Measurements from ENCODE around the gene CES3. TPM values are rescaled to one million over a fixed set of nuclear protein-coding genes. Genes with fewer than 3 reads are reported as not detected.

CES3 gene
- total and polyA plus RNA-seq, 9 of the 15 experiments (the other 6 are each of a cell fraction or from before 2014, with no cell fraction given): 0.06 to 2.2 (median 0.68) TPM

GRCh38 chr16:66926171-66926947, 34.7 kb upstream of the CES3 start:
- intact Hi-C loops (cut with micrococcal nuclease): loop anchor here (5.0 kb wide), 1 partner anchor 519 kb away; no protein-coding TSS in a partner anchor
- no TSS peak for BruUV-seq (replicated peaks)

GRCh38 chr16:66926961-66927436, 34.1 kb upstream of the CES3 start:
- FAIRE-seq (no peak), DNase-seq (ENCODE audit: extremely low read depth in 1 of 4, low spot score in 3 of 4) (no peak), ATAC-seq (no peak)
- 11% methylated on average over 3 of the region's 3 CpGs for WGBS (ENCODE audit: insufficient coverage, low coverage, missing lambda C conversion rate)
- in situ Hi-C loops (cut with MboI) (no loop called here), intact Hi-C loops (cut with micrococcal nuclease) (loop anchor here (5.0 kb wide), 1 partner anchor 520 kb away; no protein-coding TSS in a partner anchor)
- Histone ChIP-seq H4K20me1 (replicated peaks; ENCODE audit: control insufficient read depth, insufficient read depth, low read length) (no peaks in the 10 kb centered on the region), H3K27me3 (ENCODE audit: control insufficient read depth in 2 of 2, insufficient read depth in 2 of 2, low read length in 2 of 2) (peaks cover 4 to 27% of the 10 kb centered on the region in 2 experiments; a peak in 2 of 5 replicates), H3K36me3 (ENCODE audit: control insufficient read depth, insufficient read depth, low read length) (peaks cover 8% of the 10 kb centered on the region; the same call in 2 of the 3 replicates), H3K4me3 (no peak overlapping the region), H3K4me1 (replicated peaks in 1 of 2; ENCODE audit: control insufficient read depth in 2 of 2, insufficient read depth in 2 of 2, low read length in 2 of 2) (peaks cover 0 to 26% of the 10 kb centered on the region in 2 experiments; a peak in 4 of 5 replicates), H3K79me2 (ENCODE audit: control insufficient read depth, insufficient read depth, low read length) (no peaks in the 10 kb centered on the region), H3K9ac (ENCODE audit: insufficient read depth in 1 of 2, low read depth in 2 of 2, low read length in 2 of 2) (0 out of 4 replicates have a peak overlapping the region, but pooled peaks of 1 of the 2 experiments have one; percentile 5), H3K9me3 (replicated peaks; ENCODE audit: control insufficient read depth, insufficient read depth, low read depth, low read length) (no peaks in the 10 kb centered on the region), H3K9me1 (ENCODE audit: control insufficient read depth, insufficient read depth, low read length) (no peaks in the 10 kb centered on the region), H2AFZ (ENCODE audit: low read depth, low read length) (no peak overlapping the region), H3K4me2 (ENCODE audit: insufficient read depth, low read length) (no peak overlapping the region), H3K27ac (ENCODE audit: extremely low read depth, low read depth, low read length) (no peak overlapping the region)
- CTCF ChIA-PET (ENCODE audit: low intra/inter-chr PET ratio): interaction anchor here (3.6 kb wide), 1 partner anchor 31 kb away, joined by 41 read pairs; no protein-coding TSS in a partner anchor
- BruUV-seq (replicated peaks): no TSS peak
- POLR2A ChIA-PET: interaction anchor here (1.3 to 3.0 kb wide), 3 partner anchors 11 to 32 kb away, joined by 4 to 15 read pairs (median 10); no protein-coding TSS in a partner anchor
- TF ChIP-seq, protein P1, sequence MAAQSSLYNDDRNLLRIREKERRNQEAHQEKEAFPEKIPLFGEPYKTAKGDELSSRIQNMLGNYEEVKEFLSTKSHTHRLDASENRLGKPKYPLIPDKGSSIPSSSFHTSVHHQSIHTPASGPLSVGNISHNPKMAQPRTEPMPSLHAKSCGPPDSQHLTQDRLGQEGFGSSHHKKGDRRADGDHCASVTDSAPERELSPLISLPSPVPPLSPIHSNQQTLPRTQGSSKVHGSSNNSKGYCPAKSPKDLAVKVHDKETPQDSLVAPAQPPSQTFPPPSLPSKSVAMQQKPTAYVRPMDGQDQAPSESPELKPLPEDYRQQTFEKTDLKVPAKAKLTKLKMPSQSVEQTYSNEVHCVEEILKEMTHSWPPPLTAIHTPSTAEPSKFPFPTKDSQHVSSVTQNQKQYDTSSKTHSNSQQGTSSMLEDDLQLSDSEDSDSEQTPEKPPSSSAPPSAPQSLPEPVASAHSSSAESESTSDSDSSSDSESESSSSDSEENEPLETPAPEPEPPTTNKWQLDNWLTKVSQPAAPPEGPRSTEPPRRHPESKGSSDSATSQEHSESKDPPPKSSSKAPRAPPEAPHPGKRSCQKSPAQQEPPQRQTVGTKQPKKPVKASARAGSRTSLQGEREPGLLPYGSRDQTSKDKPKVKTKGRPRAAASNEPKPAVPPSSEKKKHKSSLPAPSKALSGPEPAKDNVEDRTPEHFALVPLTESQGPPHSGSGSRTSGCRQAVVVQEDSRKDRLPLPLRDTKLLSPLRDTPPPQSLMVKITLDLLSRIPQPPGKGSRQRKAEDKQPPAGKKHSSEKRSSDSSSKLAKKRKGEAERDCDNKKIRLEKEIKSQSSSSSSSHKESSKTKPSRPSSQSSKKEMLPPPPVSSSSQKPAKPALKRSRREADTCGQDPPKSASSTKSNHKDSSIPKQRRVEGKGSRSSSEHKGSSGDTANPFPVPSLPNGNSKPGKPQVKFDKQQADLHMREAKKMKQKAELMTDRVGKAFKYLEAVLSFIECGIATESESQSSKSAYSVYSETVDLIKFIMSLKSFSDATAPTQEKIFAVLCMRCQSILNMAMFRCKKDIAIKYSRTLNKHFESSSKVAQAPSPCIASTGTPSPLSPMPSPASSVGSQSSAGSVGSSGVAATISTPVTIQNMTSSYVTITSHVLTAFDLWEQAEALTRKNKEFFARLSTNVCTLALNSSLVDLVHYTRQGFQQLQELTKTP (IDR thresholded peaks at IDR 0.05; ENCODE audit: low read depth in 1 of 2, partially characterized antibody in 2 of 2): no peak
- no peak for TF ChIP-seq SMAD3 (CRISPR knock-in tag; conservative IDR thresholded peaks at IDR 0.05)
- TF ChIP-seq, protein P2, sequence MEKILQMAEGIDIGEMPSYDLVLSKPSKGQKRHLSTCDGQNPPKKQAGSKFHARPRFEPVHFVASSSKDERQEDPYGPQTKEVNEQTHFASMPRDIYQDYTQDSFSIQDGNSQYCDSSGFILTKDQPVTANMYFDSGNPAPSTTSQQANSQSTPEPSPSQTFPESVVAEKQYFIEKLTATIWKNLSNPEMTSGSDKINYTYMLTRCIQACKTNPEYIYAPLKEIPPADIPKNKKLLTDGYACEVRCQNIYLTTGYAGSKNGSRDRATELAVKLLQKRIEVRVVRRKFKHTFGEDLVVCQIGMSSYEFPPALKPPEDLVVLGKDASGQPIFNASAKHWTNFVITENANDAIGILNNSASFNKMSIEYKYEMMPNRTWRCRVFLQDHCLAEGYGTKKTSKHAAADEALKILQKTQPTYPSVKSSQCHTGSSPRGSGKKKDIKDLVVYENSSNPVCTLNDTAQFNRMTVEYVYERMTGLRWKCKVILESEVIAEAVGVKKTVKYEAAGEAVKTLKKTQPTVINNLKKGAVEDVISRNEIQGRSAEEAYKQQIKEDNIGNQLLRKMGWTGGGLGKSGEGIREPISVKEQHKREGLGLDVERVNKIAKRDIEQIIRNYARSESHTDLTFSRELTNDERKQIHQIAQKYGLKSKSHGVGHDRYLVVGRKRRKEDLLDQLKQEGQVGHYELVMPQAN (IDR thresholded peaks at IDR 0.05; ENCODE audit: borderline replicate concordance): no peak
- TF ChIP-seq PYGO2 (tag; IDR thresholded peaks at IDR 0.05): no peak

More at GRCh38 chr16:66926171-66926947, 34.7 kb upstream of the CES3 start:
- Histone ChIP-seq H3K79me2 (ENCODE audit: control insufficient read depth, insufficient read depth, low read length) (no peaks in the 10 kb centered on the region), H3K4me3 (no peak overlapping the region), H3K9me3 (replicated peaks; ENCODE audit: control insufficient read depth, insufficient read depth, low read depth, low read length) (no peaks in the 10 kb centered on the region), H4K20me1 (replicated peaks; ENCODE audit: control insufficient read depth, insufficient read depth, low read length) (no peaks in the 10 kb centered on the region; the same call in 1 of the 2 replicates), H3K4me1 (replicated peaks in 1 of 2; ENCODE audit: control insufficient read depth in 2 of 2, insufficient read depth in 2 of 2, low read length in 2 of 2) (peaks cover 0 to 31% of the 10 kb centered on the region in 2 experiments; a peak in 3 of 5 replicates), H2AFZ (ENCODE audit: low read depth, low read length) (no peak overlapping the region), H3K9ac (ENCODE audit: insufficient read depth in 1 of 2, low read depth in 2 of 2, low read length in 2 of 2) (peak overlapping the region in 1 of 2 experiments; percentile 13; a peak in 1 of 4 replicates), H3K27ac (ENCODE audit: extremely low read depth, low read depth, low read length) (no peak overlapping the region), H3K27me3 (ENCODE audit: control insufficient read depth in 2 of 2, insufficient read depth in 2 of 2, low read length in 2 of 2) (peaks cover 4 to 34% of the 10 kb centered on the region in 2 experiments; a peak in 2 of 5 replicates), H3K9me1 (ENCODE audit: control insufficient read depth, insufficient read depth, low read length) (no peaks in the 10 kb centered on the region), H3K4me2 (ENCODE audit: insufficient read depth, low read length) (no peak overlapping the region), H3K36me3 (ENCODE audit: control insufficient read depth, insufficient read depth, low read length) (peaks cover 1% of the 10 kb centered on the region; the same call in 1 of the 3 replicates)
- FAIRE-seq (no peak), DNase-seq (ENCODE audit: extremely low read depth in 1 of 4, low spot score in 3 of 4) (no peak), ATAC-seq (no peak)
- CTCF ChIA-PET (ENCODE audit: low intra/inter-chr PET ratio): interaction anchor here (0.5 to 3.6 kb wide), 2 partner anchors 28 to 30 kb away, joined by 3 to 41 read pairs; no protein-coding TSS in a partner anchor
- in situ Hi-C loops (cut with MboI): no loop called here
- 37% methylated on average over 5 of the region's 5 CpGs for WGBS (ENCODE audit: insufficient coverage, low coverage, missing lambda C conversion rate)
- no peak for TF ChIP-seq C11orf30 (IDR thresholded peaks at IDR 0.05; ENCODE audit: low read depth)
- TF ChIP-seq PHF21A (IDR thresholded peaks at IDR 0.05; ENCODE audit: borderline replicate concordance, low read depth): no peak
- 0 out of 2 replicates have a peak, but pooled peaks have one; percentile 37 for TF ChIP-seq ZC3H4 (CRISPR knock-in tag; IDR thresholded peaks at IDR 0.05; ENCODE audit: borderline replicate concordance)
- peak; percentile 83 for TF ChIP-seq RFX1 (IDR thresholded peaks at IDR 0.05)
- POLR2A ChIA-PET: interaction anchor here (0.9 to 3.0 kb wide), 3 partner anchors 16 to 36 kb away, joined by 3 to 10 read pairs (median 3); no protein-coding TSS in a partner anchor

Measured in K562 (cell line).